ENCODE data around the gene PM20D1.

DNA sequence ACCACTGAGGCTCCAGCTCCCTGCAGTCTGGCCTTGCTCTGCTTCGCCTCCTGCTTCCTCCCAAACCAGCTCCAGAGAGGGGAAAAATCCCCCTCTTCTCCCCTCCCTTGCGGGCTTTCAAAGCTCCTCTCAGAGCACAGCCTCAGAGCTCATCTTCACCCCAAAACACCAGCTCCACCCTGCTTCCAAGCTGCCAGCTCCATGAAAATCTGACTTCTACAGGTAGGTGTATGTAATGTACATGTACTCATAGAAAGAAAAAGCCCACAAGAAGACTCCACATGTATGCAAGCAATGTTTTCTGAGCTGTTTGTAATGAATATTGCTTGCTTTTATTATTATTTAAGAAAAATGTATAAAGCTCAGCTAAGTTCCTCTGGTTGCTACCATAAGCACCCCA is 45.3 kb downstream of the PM20D1 start:
- no peak for TF ChIP-seq POLR2A (IDR thresholded peaks at IDR 0.05)
- no peak for TF ChIP-seq CTCF (IDR thresholded peaks at IDR 0.05)
- TF ChIP-seq EP300 (IDR thresholded peaks at IDR 0.05) = no peak
